Body of pancreas (tissue), 4 donors: Measurements from ENCODE around the gene YIPF5. TPM values are rescaled to one million over a fixed set of nuclear protein-coding genes. Genes with fewer than 3 reads are reported as not detected.

ENCODE experiments used
- ATAC-seq: fragments of 150-250 bp; one replicate; pipeline ENCODE4 v1.9.1; 2016
- DNase-seq, 4 donors: peaks; one replicate each; pipeline ENCODE4 v3.0.0-alpha.2; 2019
- H3K27ac ChIP-seq, 4 donors: fragments of 200-600 bp; sonication (generic); 1 replicate in 3 of 4; 2 replicates in 1 of 4; pipeline versions ENCODE4 v1.5.1 to v1.6.1; 2016 to 2019; ENCODE audit warnings: mild to moderate bottlenecking in 1 of 4, mixed read lengths in 1 of 4, moderate library complexity in 1 of 4
- H3K27me3 ChIP-seq, 2 donors: fragments of 200-600 bp; sonication (generic); one replicate each; pipeline ENCODE4 v1.6.0; 2016; ENCODE audit warnings: mild to moderate bottlenecking in 1 of 2
- H3K36me3 ChIP-seq, 2 donors: fragments of 200-600 bp; sonication (generic); replicated peaks in 1 of 2; 2 replicates each; pipeline ENCODE4 v1.5.1; 2016; ENCODE audit warnings: low read depth in 2 of 2; ENCODE audit not compliant: insufficient read depth in 1 of 2
- H3K4me1 ChIP-seq: fragments of 200-600 bp; sonication (generic); one replicate; pipeline ENCODE4 v1.6.0; 2016
- H3K4me3 ChIP-seq, 2 donors: fragments of 200-600 bp; sonication (generic); 1 replicate in 1 of 2; 2 replicates in 1 of 2; pipeline ENCODE4 v1.5.1; 2016 to 2019
- H3K9me3 ChIP-seq, 3 donors: fragments of 200-600 bp; sonication (generic); 1 replicate in 2 of 3; 2 replicates in 1 of 3; pipeline ENCODE4 v1.5.1; 2016
- POLR2A ChIP-seq, 3 donors: fragments of 450-650 bp; IDR thresholded peaks; one replicate each; pipeline ENCODE4 v1.6.1; 2016; ENCODE audit warnings: antibody characterized with exemption in 3 of 3, mild to moderate bottlenecking in 2 of 3
- WGBS, 2 donors: methylation state at CpG; one replicate each; pipeline ENCODE4 v1.1.5; 2017; 5-methylcytosine and 5-hydroxymethylcytosine counted together
- intact Hi-C: fragments of 100-400 bp; cut with DNase I; formaldehyde crosslinking; loops from one replicate; pipeline ENCODE4 v1.15.1; 2023
- small RNA-seq: library from RNA; depleted of rRNA; stranded (forward); fragments of <200 nt; gene quantifications from one replicate; pipeline ENCODE3, GENCODE V24; 2016
- total RNA-seq, 2 donors: library from RNA; depleted of rRNA; stranded (reverse); fragments of >200 nt; gene quantifications; one replicate each; pipeline ENCODE4 v1.1.0, GENCODE V29; 2016
- TF ChIP-seq, protein P1 (sequence below), 7 experiments: fragments of 450-650 bp in 4 of 7; fragments of 200-600 bp in 3 of 7; sonication (generic) in 3 of 7; IDR thresholded peaks; one replicate each; pipeline ENCODE4 v1.5.1; 2016 to 2019; ENCODE audit warnings: antibody characterized with exemption in 7 of 7

YIPF5 gene
- total RNA-seq, 2 donors from 2014 or later, result 18.9 to 20.4 TPM

GRCh38 chr5:144120661-144121180, 49.7 kb downstream of the YIPF5 start:
- WGBS, 2 donors, result 61 to 65% methylated on average over 2 of the region's 2 CpGs
- no peak overlapping the region for H3K4me3 ChIP-seq

DNA sequence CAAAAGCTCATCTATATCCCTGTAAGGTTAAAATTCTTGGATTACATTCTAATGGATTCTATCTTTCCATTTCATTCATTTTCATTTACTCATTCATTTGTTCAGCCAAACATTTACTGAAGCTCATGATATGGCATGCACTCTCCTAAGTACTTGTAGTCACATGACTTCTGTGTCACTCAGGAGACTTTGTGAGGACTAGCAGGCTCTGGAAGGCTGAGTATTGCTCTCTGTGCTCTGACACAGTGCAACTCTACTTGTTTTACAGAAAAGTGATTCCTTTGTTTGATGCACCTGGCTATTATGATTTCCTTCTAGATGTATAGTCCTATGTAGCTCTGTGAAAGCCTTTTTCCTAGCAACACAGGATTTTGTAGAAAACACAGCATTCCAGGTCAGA, 53.0 kb downstream of the YIPF5 start:
- TF ChIP-seq, protein P1, sequence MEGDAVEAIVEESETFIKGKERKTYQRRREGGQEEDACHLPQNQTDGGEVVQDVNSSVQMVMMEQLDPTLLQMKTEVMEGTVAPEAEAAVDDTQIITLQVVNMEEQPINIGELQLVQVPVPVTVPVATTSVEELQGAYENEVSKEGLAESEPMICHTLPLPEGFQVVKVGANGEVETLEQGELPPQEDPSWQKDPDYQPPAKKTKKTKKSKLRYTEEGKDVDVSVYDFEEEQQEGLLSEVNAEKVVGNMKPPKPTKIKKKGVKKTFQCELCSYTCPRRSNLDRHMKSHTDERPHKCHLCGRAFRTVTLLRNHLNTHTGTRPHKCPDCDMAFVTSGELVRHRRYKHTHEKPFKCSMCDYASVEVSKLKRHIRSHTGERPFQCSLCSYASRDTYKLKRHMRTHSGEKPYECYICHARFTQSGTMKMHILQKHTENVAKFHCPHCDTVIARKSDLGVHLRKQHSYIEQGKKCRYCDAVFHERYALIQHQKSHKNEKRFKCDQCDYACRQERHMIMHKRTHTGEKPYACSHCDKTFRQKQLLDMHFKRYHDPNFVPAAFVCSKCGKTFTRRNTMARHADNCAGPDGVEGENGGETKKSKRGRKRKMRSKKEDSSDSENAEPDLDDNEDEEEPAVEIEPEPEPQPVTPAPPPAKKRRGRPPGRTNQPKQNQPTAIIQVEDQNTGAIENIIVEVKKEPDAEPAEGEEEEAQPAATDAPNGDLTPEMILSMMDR (IDR thresholded peaks at IDR 0.05), result no peak
- TF ChIP-seq POLR2A (IDR thresholded peaks at IDR 0.05), result no peak
- ATAC-seq (no peak), DNase-seq (no peak)
- no peak overlapping the region for H3K27ac ChIP-seq
- intact Hi-C loops, result no loop called here
- no peaks in the 10 kb centered on the region for H3K27me3 ChIP-seq
- no peaks in the 10 kb centered on the region for H3K9me3 ChIP-seq
- no peak overlapping the region for H3K4me3 ChIP-seq
- H3K4me1 ChIP-seq, result no peaks in the 10 kb centered on the region
- H3K36me3 ChIP-seq, result no peaks in the 10 kb centered on the region

More at GRCh38 chr5:144120661-144121180, 49.7 kb downstream of the YIPF5 start:
- DNase-seq, result no peak
- no peak for ATAC-seq
- TF ChIP-seq, protein P1 (IDR thresholded peaks at IDR 0.05), result no peak
- TF ChIP-seq POLR2A (IDR thresholded peaks at IDR 0.05), result no peak
- Histone ChIP-seq H3K27ac (no peak overlapping the region), H3K4me1 (no peaks in the 10 kb centered on the region), H3K36me3 (no peaks in the 10 kb centered on the region), H3K27me3 (no peaks in the 10 kb centered on the region), H3K9me3 (no peaks in the 10 kb centered on the region)
- intact Hi-C loops, result no loop called here

DNA sequence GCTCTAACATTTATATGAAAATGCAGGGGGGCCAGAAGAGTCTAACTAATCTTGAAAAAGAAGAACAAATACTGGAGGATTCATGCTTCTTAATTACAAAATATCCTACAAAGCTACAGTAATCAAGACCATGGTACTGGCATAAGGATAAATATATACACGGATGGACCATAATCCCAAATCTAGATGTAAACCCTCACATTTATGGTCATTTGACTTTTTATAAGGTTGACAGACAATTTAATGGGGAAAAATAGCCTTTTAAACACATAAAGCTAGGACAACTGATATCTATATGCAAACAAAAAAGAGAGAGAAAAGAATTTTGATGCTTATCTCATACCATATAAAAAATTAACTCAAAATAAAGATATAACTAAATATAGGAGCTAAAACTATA, 55.9 kb downstream of the YIPF5 start:
- intact Hi-C loops, result no loop called here
- 32 to 33% methylated on average over 1 of the region's 1 CpG for WGBS, 2 donors
- ATAC-seq (no peak), DNase-seq (no peak)
- no peak for TF ChIP-seq POLR2A (IDR thresholded peaks at IDR 0.05)
- TF ChIP-seq, protein P1 (IDR thresholded peaks at IDR 0.05), result no peak
- no peaks in the 10 kb centered on the region for H3K27me3 ChIP-seq
- H3K4me1 ChIP-seq, result no peaks in the 10 kb centered on the region
- H3K27ac ChIP-seq, result no peak overlapping the region
- no peak overlapping the region for H3K4me3 ChIP-seq
- H3K36me3 ChIP-seq, result no peaks in the 10 kb centered on the region
- no peaks in the 10 kb centered on the region for H3K9me3 ChIP-seq

Small RNAs within 50 kb of the gene (small RNA-seq; reads per million reads assigned to genes)
- gene RN7SL87P, result not detected

Other genes starting within 250 kb of the YIPF5 start
- gene KCTD16, start 214 bp upstream of the YIPF5 start, total RNA-seq, result 1 to 10 TPM; 3.4 to 4.3 TPM